H1 (cell line): ENCODE results near the gene ERGIC3. TPM values are rescaled to one million over a fixed set of nuclear protein-coding genes. Genes with fewer than 3 reads are reported as not detected.

Source experiments
- CTCF ChIA-PET: fragments of 300-600 bp; sonication (Branson Sonifier 250); formaldehyde crosslinking; loops from one replicate; lab custom pipeline; 2021; ENCODE audit not compliant: partially characterized antibody; lab: Charles Lee
- POLR2A ChIA-PET: fragments of 300-600 bp; sonication (Branson Sonifier 250); formaldehyde crosslinking; loops from one replicate; lab custom pipeline; 2021; ENCODE audit warnings: inconsistent platforms; ENCODE audit not compliant: partially characterized antibody; lab: Charles Lee
- DNase-seq, 2 experiments: peaks; one replicate each; pipeline versions ENCODE4 v3.0.0 to v3.0.0-alpha.2; 2010 to 2022; ENCODE audit warnings: low spot score in 2 of 2, low read depth in 1 of 2, mixed read lengths in 1 of 2
- FAIRE-seq: peaks from 2 replicates; lab custom pipeline; 2011; peaks lifted over from hg19 to GRCh38; lab: Jason Lieb, UNC
- H2AFZ ChIP-seq: 2 replicates; pipeline ENCODE4 v1.8.1; 2012; ENCODE audit warnings: low read length, inconsistent platforms
- H2AK5ac ChIP-seq: 2 replicates; pipeline ENCODE4 v1.6.1; 2013; ENCODE audit warnings: low read depth, low read length
- H2BK120ac ChIP-seq: replicated peaks from 2 replicates; pipeline ENCODE3; 2013; ENCODE audit warnings: low read depth, low read length, inconsistent platforms
- H2BK12ac ChIP-seq: 2 replicates; pipeline ENCODE4 v1.6.1; 2013; ENCODE audit warnings: low read depth, low read length
- H2BK15ac ChIP-seq: 2 replicates; pipeline ENCODE4 v1.6.1; 2013; ENCODE audit warnings: low read length
- H2BK20ac ChIP-seq: 2 replicates; pipeline ENCODE4 v1.6.1; 2013; ENCODE audit warnings: low read length
- H2BK5ac ChIP-seq: 2 replicates; pipeline ENCODE4 v1.6.1; 2013; ENCODE audit warnings: low read depth, low read length
- H3K14ac ChIP-seq: 2 replicates; pipeline ENCODE4 v1.6.1; 2013; ENCODE audit warnings: inconsistent platforms; ENCODE audit not compliant: insufficient read length
- H3K18ac ChIP-seq: 2 replicates; pipeline ENCODE4 v1.6.1; 2013; ENCODE audit warnings: low read length; ENCODE audit errors: extremely low read depth
- H3K23ac ChIP-seq: 2 replicates; pipeline ENCODE4 v1.6.1; 2013; ENCODE audit warnings: inconsistent platforms; ENCODE audit not compliant: insufficient read length
- H3K23me2 ChIP-seq: 2 replicates; pipeline ENCODE4 v1.6.1; 2013; ENCODE audit warnings: low read depth, low read length
- H3K27ac ChIP-seq: 2 replicates; pipeline ENCODE4 v1.6.1; 2011; ENCODE audit warnings: low read depth, low read length, inconsistent platforms
- H3K27me3 ChIP-seq, 4 experiments: replicated peaks in 1 of 4; 1 replicate in 1 of 4; 2 replicates in 3 of 4; pipeline versions ENCODE4 v1.6.1 to v1.8.1; 2011 to 2013; ENCODE audit warnings: low read length in 3 of 4, mild to moderate bottlenecking in 3 of 4, inconsistent platforms in 2 of 4, mixed read lengths in 2 of 4, moderate library complexity in 1 of 4; ENCODE audit not compliant: control insufficient read depth in 3 of 4, insufficient read depth in 3 of 4; ENCODE audit errors: extremely low read depth in 1 of 4
- H3K36me3 ChIP-seq, 4 experiments: 2 replicates each; pipeline versions ENCODE4 v1.6.1 to v1.8.1; 2011 to 2013; ENCODE audit warnings: mild to moderate bottlenecking in 4 of 4, low read length in 3 of 4, moderate library complexity in 2 of 4, control low read depth in 1 of 4, inconsistent platforms in 1 of 4; ENCODE audit not compliant: insufficient read depth in 4 of 4, control insufficient read depth in 2 of 4
- H3K4ac ChIP-seq: replicated peaks from 2 replicates; pipeline ENCODE3; 2013; ENCODE audit warnings: low read length, low read depth, mixed read lengths, inconsistent platforms; ENCODE audit not compliant: insufficient read length
- H3K4me1 ChIP-seq, 4 experiments: replicated peaks in 1 of 4; 1 replicate in 1 of 4; 2 replicates in 3 of 4; pipeline versions ENCODE4 v1.6.1 to v1.8.1; 2011 to 2013; ENCODE audit warnings: low read length in 3 of 4, inconsistent platforms in 2 of 4, mixed read lengths in 1 of 4; ENCODE audit not compliant: insufficient read depth in 4 of 4, control insufficient read depth in 3 of 4
- H3K4me2 ChIP-seq, 2 experiments: 2 replicates each; pipeline versions ENCODE4 v1.6.1 to v1.8.1; 2011 to 2013; ENCODE audit warnings: low read depth in 2 of 2, low read length in 2 of 2, control low read depth in 1 of 2, inconsistent platforms in 1 of 2, mild to moderate bottlenecking in 1 of 2; ENCODE audit not compliant: insufficient read depth in 1 of 2
- H3K4me3 ChIP-seq, 4 experiments: fragments of 200-600, 300-600 bp in 1 of 4; sonication (generic), shearing (Covaris generic), sonication (Bioruptor Twin) in 1 of 4; 2 replicates each; pipeline versions ENCODE4 v1.5.1 to v1.8.1; 2011 to 2016; ENCODE audit warnings: low read length in 4 of 4, low read depth in 3 of 4, control low read depth in 2 of 4, inconsistent platforms in 2 of 4, mild to moderate bottlenecking in 2 of 4, mixed read lengths in 1 of 4, moderate library complexity in 1 of 4; ENCODE audit not compliant: insufficient read depth in 2 of 4; ENCODE audit errors: extremely low read depth in 1 of 4
- H3K56ac ChIP-seq: replicated peaks from 2 replicates; pipeline ENCODE3; 2013; ENCODE audit warnings: low read depth, mild to moderate bottlenecking, mixed read lengths, low read length, inconsistent platforms; ENCODE audit not compliant: insufficient read length
- H3K79me1 ChIP-seq: 2 replicates; pipeline ENCODE4 v1.6.1; 2013; ENCODE audit warnings: low read depth, low read length, control low read depth
- H3K79me2 ChIP-seq, 2 experiments: 2 replicates each; pipeline versions ENCODE4 v1.6.1 to v1.8.1; 2012 to 2013; ENCODE audit warnings: low read length in 2 of 2, mild to moderate bottlenecking in 2 of 2, inconsistent platforms in 1 of 2; ENCODE audit not compliant: insufficient read depth in 2 of 2, control insufficient read depth in 1 of 2
- H3K9ac ChIP-seq, 4 experiments: replicated peaks in 1 of 4; 1 replicate in 1 of 4; 2 replicates in 3 of 4; pipeline versions ENCODE4 v1.6.1 to v1.8.1; 2011 to 2013; ENCODE audit warnings: low read depth in 3 of 4, low read length in 3 of 4, control low read depth in 2 of 4, mild to moderate bottlenecking in 2 of 4, moderate library complexity in 2 of 4, inconsistent platforms in 1 of 4; ENCODE audit errors: extremely low read depth in 1 of 4
- H3K9me3 ChIP-seq, 2 experiments: 2 replicates each; pipeline versions ENCODE4 v1.6.1 to v1.8.1; 2012 to 2013; ENCODE audit warnings: mild to moderate bottlenecking in 2 of 2, moderate library complexity in 2 of 2, control low read depth in 1 of 2, inconsistent platforms in 1 of 2, low read depth in 1 of 2, low read length in 1 of 2, mixed read lengths in 1 of 2; ENCODE audit not compliant: insufficient read depth in 2 of 2
- H4K20me1 ChIP-seq, 2 experiments: replicated peaks in 1 of 2; 2 replicates each; pipeline versions ENCODE3 to v1.8.1; 2011 to 2013; ENCODE audit warnings: inconsistent platforms in 2 of 2, low read length in 2 of 2, mild to moderate bottlenecking in 1 of 2; ENCODE audit not compliant: insufficient read depth in 2 of 2, control insufficient read depth in 1 of 2
- H4K5ac ChIP-seq: 2 replicates; pipeline ENCODE4 v1.6.1; 2013; ENCODE audit warnings: low read length, low read depth, mixed read lengths, inconsistent platforms; ENCODE audit not compliant: insufficient read length
- H4K8ac ChIP-seq: 2 replicates; pipeline ENCODE4 v1.8.0; 2013; ENCODE audit warnings: mild to moderate bottlenecking, moderate library complexity, low read length, inconsistent platforms; ENCODE audit not compliant: insufficient read depth; ENCODE audit errors: extremely low read depth
- H4K91ac ChIP-seq: replicated peaks from 2 replicates; pipeline ENCODE3; 2013; ENCODE audit warnings: low read length, mixed read lengths, inconsistent platforms; ENCODE audit not compliant: insufficient read length
- BCL11A ChIP-seq, 2 experiments: IDR thresholded peaks; one replicate each; pipeline ENCODE4 v1.6.1; 2011; ENCODE audit warnings: low read depth in 2 of 2, low read length in 2 of 2, mild to moderate bottlenecking in 2 of 2
- CREB1 ChIP-seq: IDR thresholded peaks from 2 replicates; pipeline ENCODE4 v1.6.1; 2012; ENCODE audit warnings: inconsistent platforms
- CTBP2 ChIP-seq: IDR thresholded peaks from 2 replicates; pipeline ENCODE4 v1.7.0; 2011; ENCODE audit warnings: borderline replicate concordance, mild to moderate bottlenecking, moderate library complexity, mixed read lengths, low read length; ENCODE audit not compliant: insufficient read depth, insufficient read length
- FOSL1 ChIP-seq: IDR thresholded peaks from 2 replicates; pipeline ENCODE4 v1.6.1; 2011; ENCODE audit warnings: mild to moderate bottlenecking, low read depth, low read length, moderate library complexity; ENCODE audit not compliant: insufficient read depth
- GABPA ChIP-seq: IDR thresholded peaks from 2 replicates; pipeline ENCODE4 v1.6.1; 2011; ENCODE audit warnings: mild to moderate bottlenecking, low read length, moderate library complexity, borderline replicate concordance; ENCODE audit not compliant: insufficient read depth
- GTF2F1 ChIP-seq: IDR thresholded peaks from 2 replicates; pipeline ENCODE4 v1.6.1; 2012; ENCODE audit warnings: low read depth, low read length, improper control_type of control experiment, borderline replicate concordance
- HDAC2 ChIP-seq, 2 experiments: fragments of 300-600 bp in 1 of 2; sonication (generic) in 1 of 2; IDR thresholded peaks; 2 replicates each; pipeline ENCODE4 v1.6.1; 2011 to 2012; ENCODE audit warnings: low read depth in 2 of 2, low read length in 2 of 2, mild to moderate bottlenecking in 2 of 2, moderate library complexity in 2 of 2, borderline replicate concordance in 1 of 2, inconsistent platforms in 1 of 2
- HDAC6 ChIP-seq: IDR thresholded peaks from one replicate; pipeline ENCODE4 v1.7.1; 2012; ENCODE audit warnings: low read depth, mild to moderate bottlenecking, inconsistent platforms, low read length, moderate library complexity
- KDM5A ChIP-seq: fragments of 200-600 bp; IDR thresholded peaks from 2 replicates; pipeline ENCODE4 v1.7.1; 2012; ENCODE audit warnings: mild to moderate bottlenecking, low read length, inconsistent platforms, mixed read lengths
- PHF8 ChIP-seq: fragments of 200-600 bp; sonication (generic); conservative IDR thresholded peaks from 2 replicates; pipeline ENCODE4 v1.7.1; 2012; ENCODE audit warnings: low read depth, mild to moderate bottlenecking, inconsistent platforms, low read length, moderate library complexity
- RAD21 ChIP-seq, 2 experiments: IDR thresholded peaks in 1 of 2; conservative IDR thresholded peaks in 1 of 2; 2 replicates each; pipeline ENCODE4 v1.6.1; 2011; ENCODE audit warnings: low read depth in 2 of 2, low read length in 2 of 2, improper control_type of control experiment in 1 of 2, inconsistent platforms in 1 of 2, mild to moderate bottlenecking in 1 of 2, moderate library complexity in 1 of 2
- RXRA ChIP-seq: IDR thresholded peaks from 2 replicates; pipeline ENCODE4 v1.6.1; 2011; ENCODE audit warnings: low read depth, mild to moderate bottlenecking, low read length, moderate library complexity; ENCODE audit not compliant: insufficient read depth
- SIRT6 ChIP-seq: IDR thresholded peaks from one replicate; pipeline ENCODE4 v1.7.1; 2012; ENCODE audit warnings: low read length, inconsistent platforms
- SP1 ChIP-seq: IDR thresholded peaks from 2 replicates; pipeline ENCODE4 v1.6.1; 2011; ENCODE audit warnings: low read depth, low read length
- TAF1 ChIP-seq: IDR thresholded peaks from 2 replicates; pipeline ENCODE4 v1.6.1; 2011; ENCODE audit warnings: mild to moderate bottlenecking, low read depth, low read length
- polyA plus RNA-seq, 7 experiments: library from polyadenylated mRNA; depleted of rRNA in 3 of 7; stranded (reverse) in 5 of 7; unstranded in 2 of 7; fragments of >200 nt in 5 of 7; fragments of 200-250 nt in 2 of 7; gene quantifications; 1 replicate in 5 of 7; 2 replicates in 1 of 7; 4 replicates in 1 of 7; pipeline versions ENCODE4 v1.2.1 to v1.2.3, GENCODE V29; 2011 to 2013; ENCODE audit warnings: missing spikeins in 2 of 7, mixed read lengths in 2 of 7
- total RNA-seq: library from RNA; stranded (reverse); fragmentation: NEBNext Ultra II Directional; extraction: Animal tissue kit (Norgen Biotek cat#: 25700); gene quantifications from 2 replicates; pipeline ENCODE4 v1.2.1, GENCODE V29; 2021

ERGIC3 gene
- total and polyA plus RNA-seq, 2 of the 8 experiments (the other 6 are each of a cell fraction or from before 2014, with no cell fraction given): 178 to 341 TPM

- no peak overlapping the region for H4K5ac ChIP-seq
- no peaks in the 10 kb centered on the region for H3K36me3 ChIP-seq
- no peak overlapping the region for H4K8ac ChIP-seq
- no peak overlapping the region for H2AFZ ChIP-seq
- no peak overlapping the region for H4K91ac ChIP-seq
- H3K4ac ChIP-seq: no peak overlapping the region
- H3K79me1 ChIP-seq: no peaks in the 10 kb centered on the region
- H2AK5ac ChIP-seq: no peak overlapping the region
- no peaks in the 10 kb centered on the region for H4K20me1 ChIP-seq
- no peak overlapping the region for H3K14ac ChIP-seq
- H3K27me3 ChIP-seq: no peaks in the 10 kb centered on the region
- H3K9ac ChIP-seq: no peak overlapping the region
- no peak overlapping the region for H3K56ac ChIP-seq
- no peak overlapping the region for H2BK5ac ChIP-seq
- POLR2A ChIA-PET: interaction anchor here (1.6 kb wide), 2 partner anchors 33 to 44 kb away, joined by 3 to 5 read pairs; partner anchors contain the start of gene SPAG4
- no peak overlapping the region for H2BK15ac ChIP-seq
- H3K23me2 ChIP-seq: no peaks in the 10 kb centered on the region
- H3K79me2 ChIP-seq: no peaks in the 10 kb centered on the region
- H3K18ac ChIP-seq: no peak overlapping the region
- DNase-seq: no peak
- FAIRE-seq: no peak
- no peak overlapping the region for H3K23ac ChIP-seq
- H2BK20ac ChIP-seq: no peak overlapping the region
- H2BK120ac ChIP-seq: no peak overlapping the region
- no peak overlapping the region for H3K27ac ChIP-seq
- H2BK12ac ChIP-seq: no peak overlapping the region
- CTCF ChIA-PET: interaction anchor here (0.6 to 2.3 kb wide), 4 partner anchors 10 to 50 kb away, joined by 4 to 12 read pairs (median 6); no protein-coding TSS in a partner anchor
- no peak overlapping the region for H3K4me3 ChIP-seq
- H3K4me2 ChIP-seq: no peak overlapping the region
- no peaks in the 10 kb centered on the region for H3K4me1 ChIP-seq
- 0 out of 4 replicates have a peak, but pooled peaks cover 0 to 2% of the 10 kb centered on the region in 2 experiments for H3K9me3 ChIP-seq
- no peak for TF ChIP-seq PHF8
- TF ChIP-seq CTBP2: no peak
- no peak for TF ChIP-seq SIRT6
- TF ChIP-seq HDAC6: no peak
- TF ChIP-seq CREB1: no peak
- no peak for TF ChIP-seq RXRA
- TF ChIP-seq KDM5A: no peak
- no peak for TF ChIP-seq TAF1
- TF ChIP-seq RAD21 (IDR thresholded peaks at IDR 0.05 in 1 of 2, conservative IDR thresholded peaks at IDR 0.05 in 1 of 2; ENCODE audit: low read depth in 2 of 2, low read length in 2 of 2): no peak
- no peak for TF ChIP-seq GABPA
- no peak for TF ChIP-seq FOSL1
- TF ChIP-seq BCL11A (IDR thresholded peaks at IDR 0.05; ENCODE audit: low read depth in 2 of 2, low read length in 2 of 2): no peak
- no peak for TF ChIP-seq SP1
- no peak for TF ChIP-seq GTF2F1
- no peak for TF ChIP-seq HDAC2 (IDR thresholded peaks at IDR 0.05; ENCODE audit: borderline replicate concordance in 1 of 2, low read depth in 2 of 2, low read length in 2 of 2)
Observed at GRCh38 chr20:35571555-35571954, 29.7 kb downstream of the ERGIC3 start.
